ENCODE measurements around the gene REV1. TPM values are rescaled to one million over a fixed set of nuclear protein-coding genes. Genes with fewer than 3 reads are reported as not detected.

REV1 gene
- total and polyA plus RNA-seq, 8 donors, result 6.5 to 122 (median 23.5) TPM

DNA sequence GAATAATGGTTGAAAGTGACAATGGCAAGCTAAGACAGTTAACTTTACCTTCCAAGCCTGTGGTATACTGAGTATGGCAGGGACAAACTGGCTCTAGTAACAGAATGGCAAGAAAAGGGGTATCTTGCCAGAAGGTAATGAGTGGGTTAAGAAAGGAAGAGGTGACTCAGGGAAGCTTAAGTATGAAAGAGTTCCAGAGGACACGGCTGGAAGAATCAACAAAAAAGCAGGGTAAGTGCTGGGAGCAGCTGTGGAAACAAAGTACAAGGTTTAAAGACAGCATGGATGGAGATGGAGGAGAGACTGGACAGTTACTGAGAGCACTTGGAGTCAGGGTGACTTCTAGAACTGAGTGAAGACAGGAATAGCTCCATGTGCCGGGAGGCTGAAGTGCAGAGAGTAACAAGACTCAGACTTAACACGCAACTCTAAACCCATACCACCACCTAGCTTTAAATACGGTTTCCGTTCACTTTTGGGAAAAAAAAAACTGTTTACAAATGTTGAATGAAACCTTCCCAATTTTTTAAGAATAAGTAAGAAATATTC is 69.0 kb downstream of the REV1 start:
- intact Hi-C loops (cut with DNase I; ENCODE audit: low total_unique reads), result no loop called here
- no peak overlapping the region for H3K27ac ChIP-seq
- peaks cover 26 to 92% (median 89%) of the 10 kb centered on the region in 4 donors for H3K36me3 ChIP-seq
- 72 to 80% (median 77%) methylated on average over 5 of the region's 5 CpGs for WGBS, 5 donors
- H3K9me3 ChIP-seq, result no peaks in the 10 kb centered on the region
- H3K4me1 ChIP-seq, result peaks cover 0 to 30% (median 8%) of the 10 kb centered on the region in 4 donors
- TF ChIP-seq POLR2A (IDR thresholded peaks at IDR 0.05) (no peak), POLR2AphosphoS5 (IDR thresholded peaks at IDR 0.05) (no peak), EP300 (IDR thresholded peaks at IDR 0.05) (no peak)
- TF ChIP-seq, protein P1, sequence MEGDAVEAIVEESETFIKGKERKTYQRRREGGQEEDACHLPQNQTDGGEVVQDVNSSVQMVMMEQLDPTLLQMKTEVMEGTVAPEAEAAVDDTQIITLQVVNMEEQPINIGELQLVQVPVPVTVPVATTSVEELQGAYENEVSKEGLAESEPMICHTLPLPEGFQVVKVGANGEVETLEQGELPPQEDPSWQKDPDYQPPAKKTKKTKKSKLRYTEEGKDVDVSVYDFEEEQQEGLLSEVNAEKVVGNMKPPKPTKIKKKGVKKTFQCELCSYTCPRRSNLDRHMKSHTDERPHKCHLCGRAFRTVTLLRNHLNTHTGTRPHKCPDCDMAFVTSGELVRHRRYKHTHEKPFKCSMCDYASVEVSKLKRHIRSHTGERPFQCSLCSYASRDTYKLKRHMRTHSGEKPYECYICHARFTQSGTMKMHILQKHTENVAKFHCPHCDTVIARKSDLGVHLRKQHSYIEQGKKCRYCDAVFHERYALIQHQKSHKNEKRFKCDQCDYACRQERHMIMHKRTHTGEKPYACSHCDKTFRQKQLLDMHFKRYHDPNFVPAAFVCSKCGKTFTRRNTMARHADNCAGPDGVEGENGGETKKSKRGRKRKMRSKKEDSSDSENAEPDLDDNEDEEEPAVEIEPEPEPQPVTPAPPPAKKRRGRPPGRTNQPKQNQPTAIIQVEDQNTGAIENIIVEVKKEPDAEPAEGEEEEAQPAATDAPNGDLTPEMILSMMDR (IDR thresholded peaks at IDR 0.05), result no peak
- no peak for DNase-seq
- no peaks in the 10 kb centered on the region for H3K27me3 ChIP-seq
- H3K4me3 ChIP-seq, result no peak overlapping the region

- Histone ChIP-seq H3K4me3 (no peak overlapping the region), H3K27ac (no peak overlapping the region), H3K4me1 (peaks cover 0 to 23% (median 8%) of the 10 kb centered on the region in 4 donors), H3K36me3 (peaks cover 34 to 97% (median 94%) of the 10 kb centered on the region in 4 donors), H3K9me3 (no peaks in the 10 kb centered on the region), H3K27me3 (no peaks in the 10 kb centered on the region)
- no peak for DNase-seq
- WGBS, 5 donors, result 81 to 100% (median 94%) methylated on average over 1 of the region's 1 CpG
- TF ChIP-seq EP300 (IDR thresholded peaks at IDR 0.05), result no peak
- no peak for TF ChIP-seq POLR2AphosphoS5 (IDR thresholded peaks at IDR 0.05)
- no peak for TF ChIP-seq POLR2A (IDR thresholded peaks at IDR 0.05)
- intact Hi-C loops (cut with DNase I; ENCODE audit: low total_unique reads), result no loop called here
These were observed 69.8 kb downstream of the REV1 start for GRCh38 chr2:99420031-99420430.

DNA sequence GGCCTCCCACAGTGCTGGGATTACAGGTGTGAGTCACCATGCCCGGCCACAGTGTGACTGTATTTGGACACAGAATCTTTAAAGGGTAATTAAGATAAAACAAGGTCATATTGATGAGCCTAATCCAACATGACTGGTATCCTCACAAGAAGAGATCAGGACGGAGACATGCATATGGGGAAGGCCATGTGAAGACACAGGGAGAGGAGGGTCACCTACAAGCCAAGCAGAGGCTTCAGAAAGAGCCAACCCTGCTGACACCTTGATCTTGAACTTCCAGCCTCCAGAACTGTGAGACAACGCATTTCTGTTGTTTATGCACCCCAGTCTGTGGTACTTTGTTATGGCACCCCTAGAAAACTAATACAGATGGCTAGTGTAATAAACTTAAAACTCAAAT is 72.4 kb downstream of the REV1 start:
- no peaks in the 10 kb centered on the region for H3K9me3 ChIP-seq
- no peak overlapping the region for H3K4me3 ChIP-seq
- peaks cover 0 to 9% (median 3%) of the 10 kb centered on the region in 4 donors for H3K4me1 ChIP-seq
- no peak for DNase-seq
- H3K36me3 ChIP-seq, result peaks cover 26 to 100% (median 97%) of the 10 kb centered on the region in 4 donors
- WGBS, 5 donors, result 83 to 97% (median 93%) methylated on average over 3 of the region's 3 CpGs
- no peaks in the 10 kb centered on the region for H3K27me3 ChIP-seq
- intact Hi-C loops (cut with DNase I; ENCODE audit: low total_unique reads), result no loop called here
- no peak overlapping the region for H3K27ac ChIP-seq
- no peak for TF ChIP-seq POLR2A (IDR thresholded peaks at IDR 0.05)
- no peak for TF ChIP-seq POLR2AphosphoS5 (IDR thresholded peaks at IDR 0.05)
- TF ChIP-seq, protein P1 (IDR thresholded peaks at IDR 0.05), result no peak
- no peak for TF ChIP-seq EP300 (IDR thresholded peaks at IDR 0.05)

GRCh38 chr2:99414566-99414965 is 75.3 kb downstream of the REV1 start:
- Histone ChIP-seq H3K36me3 (peaks cover 36 to 100% (median 96%) of the 10 kb centered on the region in 4 donors), H3K27me3 (no peaks in the 10 kb centered on the region), H3K4me1 (no peaks in the 10 kb centered on the region), H3K9me3 (no peaks in the 10 kb centered on the region), H3K4me3 (no peak overlapping the region), H3K27ac (no peak overlapping the region)
- intact Hi-C loops (cut with DNase I; ENCODE audit: low total_unique reads), result no loop called here
- WGBS, 5 donors, result 86 to 100% (median 91%) methylated on average over 1 of the region's 1 CpG
- DNase-seq, result no peak
- TF ChIP-seq POLR2AphosphoS5 (IDR thresholded peaks at IDR 0.05), result no peak

DNA sequence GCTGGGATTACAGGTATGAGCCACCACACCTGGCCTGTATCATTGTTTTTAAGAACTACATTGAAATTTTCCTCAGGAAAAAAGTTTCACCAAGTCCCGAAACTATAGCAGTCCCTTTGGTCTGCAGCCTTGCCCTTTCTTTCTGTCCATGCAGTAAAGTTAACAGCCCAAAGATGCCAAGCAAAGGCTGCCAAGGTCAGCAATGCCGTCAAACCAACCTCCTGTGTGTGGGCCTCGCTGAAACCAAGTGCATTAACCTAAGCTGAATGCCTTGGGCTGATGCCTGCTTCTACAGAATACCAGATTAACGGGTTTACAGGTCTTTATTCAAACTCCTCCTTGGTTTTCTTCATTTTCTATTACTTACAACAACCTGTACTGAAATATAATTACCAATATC is 79.5 kb downstream of the REV1 start:
- WGBS, 5 donors, result 89 to 96% (median 95%) methylated on average over 4 of the region's 4 CpGs
- TF ChIP-seq, protein P1 (IDR thresholded peaks at IDR 0.05), result no peak
- TF ChIP-seq POLR2A (IDR thresholded peaks at IDR 0.05) (no peak), EP300 (IDR thresholded peaks at IDR 0.05) (no peak), POLR2AphosphoS5 (IDR thresholded peaks at IDR 0.05) (no peak)
- intact Hi-C loops (cut with DNase I; ENCODE audit: low total_unique reads), result no loop called here
- H3K4me3 ChIP-seq, result no peak overlapping the region
- no peak for DNase-seq
- H3K27me3 ChIP-seq, result no peaks in the 10 kb centered on the region
- H3K27ac ChIP-seq, result no peak overlapping the region
- peaks cover 28 to 98% (median 93%) of the 10 kb centered on the region in 4 donors for H3K36me3 ChIP-seq
- no peaks in the 10 kb centered on the region for H3K9me3 ChIP-seq
- peaks cover 0 to 4% (median 1%) of the 10 kb centered on the region in 4 donors for H3K4me1 ChIP-seq
